ENCODE results near the gene GEMIN5.

DNA sequence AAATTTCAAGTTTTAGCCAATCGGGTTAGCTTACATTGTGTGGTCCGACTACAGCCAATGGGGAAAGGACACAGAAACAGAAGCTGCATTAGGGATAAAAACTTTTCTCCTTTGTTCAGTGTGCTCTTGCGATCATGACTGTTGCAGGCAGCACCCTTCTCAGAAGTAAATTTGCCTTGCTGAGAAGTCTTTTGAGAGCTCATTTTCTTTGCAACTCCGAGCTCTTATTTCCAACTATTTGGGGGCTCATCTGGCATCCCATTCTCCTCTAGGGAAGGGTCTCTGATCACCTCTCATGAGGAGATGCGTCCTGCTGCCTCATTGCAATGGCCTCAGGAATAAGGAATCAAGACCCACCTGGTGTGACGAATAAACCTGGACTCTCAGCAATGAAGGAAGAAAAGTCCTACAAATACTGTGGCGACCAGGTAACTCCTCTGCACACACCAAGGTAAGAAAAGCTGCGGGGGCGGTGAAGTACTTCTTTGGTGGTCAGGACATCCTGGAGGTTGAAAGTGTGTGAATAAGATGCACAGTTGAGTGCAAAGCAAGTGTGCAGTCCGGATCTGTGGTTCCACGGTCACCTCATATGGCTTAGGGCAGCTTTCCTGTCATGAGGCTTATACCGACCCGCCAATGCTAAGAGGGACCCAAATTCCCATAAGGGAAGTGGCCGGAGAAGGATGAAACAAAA is 59.2 kb downstream of the GEMIN5 start:
- TF ChIP-seq, protein P1, sequence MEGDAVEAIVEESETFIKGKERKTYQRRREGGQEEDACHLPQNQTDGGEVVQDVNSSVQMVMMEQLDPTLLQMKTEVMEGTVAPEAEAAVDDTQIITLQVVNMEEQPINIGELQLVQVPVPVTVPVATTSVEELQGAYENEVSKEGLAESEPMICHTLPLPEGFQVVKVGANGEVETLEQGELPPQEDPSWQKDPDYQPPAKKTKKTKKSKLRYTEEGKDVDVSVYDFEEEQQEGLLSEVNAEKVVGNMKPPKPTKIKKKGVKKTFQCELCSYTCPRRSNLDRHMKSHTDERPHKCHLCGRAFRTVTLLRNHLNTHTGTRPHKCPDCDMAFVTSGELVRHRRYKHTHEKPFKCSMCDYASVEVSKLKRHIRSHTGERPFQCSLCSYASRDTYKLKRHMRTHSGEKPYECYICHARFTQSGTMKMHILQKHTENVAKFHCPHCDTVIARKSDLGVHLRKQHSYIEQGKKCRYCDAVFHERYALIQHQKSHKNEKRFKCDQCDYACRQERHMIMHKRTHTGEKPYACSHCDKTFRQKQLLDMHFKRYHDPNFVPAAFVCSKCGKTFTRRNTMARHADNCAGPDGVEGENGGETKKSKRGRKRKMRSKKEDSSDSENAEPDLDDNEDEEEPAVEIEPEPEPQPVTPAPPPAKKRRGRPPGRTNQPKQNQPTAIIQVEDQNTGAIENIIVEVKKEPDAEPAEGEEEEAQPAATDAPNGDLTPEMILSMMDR (IDR thresholded peaks at IDR 0.05): no peak
- no peak for TF ChIP-seq POLR2A (IDR thresholded peaks at IDR 0.05)
